Calu3 (cell line): ENCODE measurements around the gene GAMT. TPM values are rescaled to one million over a fixed set of nuclear protein-coding genes. Genes with fewer than 3 reads are reported as not detected.

ENCODE experiments used
- BruUV-seq: library from RNA; stranded (reverse); fragments of 400-500 nt; replicated peaks from 2 replicates; lab custom pipeline; 2021; lab: Mats Ljungman, UMichigan
- CTCF ChIA-PET: fragments of 300-600 bp; sonication (Branson Sonifier 250); formaldehyde crosslinking; loops from one replicate; lab custom pipeline; 2022; ENCODE audit warnings: antibody characterized with exemption; lab: Charles Lee
- DNase-seq: peaks from one replicate; pipeline ENCODE4 v3.0.0; 2022
- H3K27ac Mint-ChIP-seq: one replicate; pipeline ENCODE4 v1.8.0; 2022; ENCODE audit warnings: mixed read lengths; ENCODE audit not compliant: unreplicated experiment
- H3K27me3 Mint-ChIP-seq: one replicate; pipeline ENCODE4 v1.8.0; 2022; ENCODE audit warnings: mixed read lengths; ENCODE audit not compliant: unreplicated experiment
- H3K36me3 Mint-ChIP-seq: one replicate; pipeline ENCODE4 v1.8.0; 2022; ENCODE audit warnings: mild to moderate bottlenecking, moderate library complexity, mixed read lengths; ENCODE audit not compliant: insufficient read depth, unreplicated experiment
- H3K4me1 Mint-ChIP-seq: one replicate; pipeline ENCODE4 v1.8.0; 2022; ENCODE audit warnings: mild to moderate bottlenecking, low read depth, mixed read lengths; ENCODE audit not compliant: unreplicated experiment
- H3K4me3 Mint-ChIP-seq: one replicate; pipeline ENCODE4 v1.8.0; 2022; ENCODE audit warnings: mild to moderate bottlenecking, low read depth, moderate library complexity, mixed read lengths; ENCODE audit not compliant: unreplicated experiment
- H3K9me3 Mint-ChIP-seq: one replicate; pipeline ENCODE4 v1.8.0; 2022; ENCODE audit warnings: low read depth, mixed read lengths; ENCODE audit not compliant: unreplicated experiment
- CTCF ChIP-seq: fragments of 200-600 bp; IDR thresholded peaks from one replicate; pipeline ENCODE4 v1.8.0; 2022; ENCODE audit warnings: antibody characterized with exemption; ENCODE audit not compliant: unreplicated experiment
- intact Hi-C: fragments of 100-400 bp; cut with micrococcal nuclease; formaldehyde crosslinking; loops from one replicate; pipeline ENCODE4 v1.10.0; 2022; ENCODE audit not compliant: unreplicated experiment
- total RNA-seq: library from RNA; stranded (reverse); gene quantifications from 2 replicates; pipeline ENCODE4 v1.2.3, GENCODE V29; 2022

The GAMT gene
- total RNA-seq, 1 experiment from 2014 or later: 14.3 TPM

GRCh38 chr19:1388637-1389026 lies 12.7 kb downstream of the GAMT start:
- no peak for TF ChIP-seq CTCF
- intact Hi-C loops: no loop called here
- Mint-ChIP-seq H3K27ac (no peak overlapping the region), H3K27me3 (no peaks in the 10 kb centered on the region), H3K36me3 (peaks cover 19% of the 10 kb centered on the region), H3K4me3 (no peak overlapping the region), H3K4me1 (peaks cover under 1% of the 10 kb centered on the region), H3K9me3 (no peaks in the 10 kb centered on the region)
- no TSS peak for BruUV-seq
- no peak for DNase-seq
- CTCF ChIA-PET: no interaction called here

GRCh38 chr19:1387684-1388636 lies 13.4 kb downstream of the GAMT start:
- Mint-ChIP-seq H3K4me3 (no peak overlapping the region), H3K27me3 (peaks cover 6% of the 10 kb centered on the region), H3K27ac (no peak overlapping the region), H3K4me1 (peaks cover 7% of the 10 kb centered on the region), H3K36me3 (peaks cover 26% of the 10 kb centered on the region), H3K9me3 (no peaks in the 10 kb centered on the region)
- BruUV-seq: no TSS peak
- intact Hi-C loops: no loop called here
- no peak for TF ChIP-seq CTCF
- no peak for DNase-seq
- CTCF ChIA-PET: no interaction called here

- H3K4me1 Mint-ChIP-seq: peaks cover 8% of the 10 kb centered on the region
- BruUV-seq: no TSS peak
- DNase-seq: no peak
- peaks cover 30% of the 10 kb centered on the region for H3K36me3 Mint-ChIP-seq
- H3K27ac Mint-ChIP-seq: no peak overlapping the region
- no peak for TF ChIP-seq CTCF
- H3K9me3 Mint-ChIP-seq: no peaks in the 10 kb centered on the region
- no peak overlapping the region for H3K4me3 Mint-ChIP-seq
- H3K27me3 Mint-ChIP-seq: peaks cover 8% of the 10 kb centered on the region
- intact Hi-C loops: no loop called here
- CTCF ChIA-PET: no interaction called here
These were observed 14.2 kb downstream of the GAMT start for GRCh38 chr19:1386945-1387683.

GRCh38 chr19:1385816-1386215 lies 15.5 kb downstream of the GAMT start:
- no peak for DNase-seq
- TF ChIP-seq CTCF: no peak
- Mint-ChIP-seq H3K27ac (no peak overlapping the region), H3K9me3 (no peaks in the 10 kb centered on the region), H3K27me3 (peaks cover 8% of the 10 kb centered on the region), H3K4me1 (peaks cover 8% of the 10 kb centered on the region), H3K4me3 (no peak overlapping the region), H3K36me3 (peaks cover 23% of the 10 kb centered on the region)
- CTCF ChIA-PET: no interaction called here
- no TSS peak for BruUV-seq
- intact Hi-C loops: no loop called here
